NCI-H526 (cell line): ENCODE data around the gene CCDC154.

Experiments
- DNase-seq, 2 experiments: peaks; one replicate each; lab custom pipeline; 2025; lab: John Stamatoyannopoulos, UW

CCDC154 gene

GRCh38 chr16:1393613-1394176, 50.7 kb downstream of the CCDC154 start:
- no peak for DNase-seq

DNA sequence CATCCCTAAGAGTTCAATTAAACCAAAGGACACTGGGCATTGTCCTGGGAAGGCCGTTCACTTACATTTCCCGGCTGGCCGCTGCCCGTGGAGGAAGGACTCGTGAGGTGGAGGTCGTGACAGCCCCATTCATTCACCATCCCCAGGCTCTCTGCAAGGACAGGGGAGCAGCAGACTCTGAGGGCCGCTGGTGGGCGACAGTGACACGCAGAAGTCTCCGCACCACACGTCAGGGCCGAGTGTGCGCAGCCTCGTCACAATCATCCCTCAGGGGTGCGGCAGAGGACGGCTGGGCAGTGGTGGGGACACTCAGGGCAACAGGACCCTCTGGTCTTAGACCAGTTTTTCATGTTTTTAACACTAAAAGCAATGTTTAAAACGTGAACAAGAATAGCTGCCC, 51.5 kb downstream of the CCDC154 start:
- no peak for DNase-seq

- DNase-seq = no peak
Measured at GRCh38 chr16:1390239-1390779, 54.0 kb downstream of the CCDC154 start.

- no peak for DNase-seq
Measured at GRCh38 chr16:1389762-1390161, 54.6 kb downstream of the CCDC154 start.

DNA sequence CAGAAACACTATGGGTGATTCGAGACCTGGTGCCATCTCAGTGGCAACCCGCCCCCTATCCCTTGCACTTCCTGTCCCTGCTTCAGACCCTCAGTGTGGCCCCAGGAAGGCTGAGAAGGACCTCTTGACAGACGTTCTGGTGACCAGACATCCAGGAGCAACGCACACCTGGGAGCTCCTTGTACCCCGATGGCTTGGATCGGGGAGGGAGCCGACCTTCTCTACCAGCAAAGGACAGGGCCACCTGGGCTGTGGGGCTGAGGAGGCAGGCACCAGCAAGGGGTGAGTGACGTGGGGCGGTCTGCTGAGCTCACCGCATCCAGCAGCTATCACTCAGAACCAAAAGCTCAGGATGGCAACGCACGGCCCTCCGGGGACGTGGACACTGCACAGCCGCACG, 57.0 kb downstream of the CCDC154 start:
- no peak for DNase-seq

GRCh38 chr16:1385232-1385631, 59.1 kb downstream of the CCDC154 start:
- DNase-seq = no peak
